Mesothelial cell of epicardium (in vitro differentiated cells): ENCODE results near the gene MORC4. TPM values are rescaled to one million over a fixed set of nuclear protein-coding genes. Genes with fewer than 3 reads are reported as not detected.
"Not testable (repeated sequence)": the region's sequence is repeated elsewhere in the genome, so short reads cannot be mapped to it uniquely, and the experiment has no call there.

Experiments used
- DNase-seq, 2 experiments: peaks; one replicate each; pipeline ENCODE4 v3.0.0; 2021; ENCODE audit warnings: low spot score in 2 of 2; ENCODE audit not compliant: unreplicated experiment in 2 of 2
- H3K27ac Mint-ChIP-seq: 2 replicates; pipeline ENCODE4 v1.8.0; 2021; ENCODE audit warnings: mixed read lengths
- H3K27me3 Mint-ChIP-seq: 2 replicates; pipeline ENCODE4 v1.8.0; 2021; ENCODE audit warnings: low read depth, mixed read lengths
- H3K36me3 Mint-ChIP-seq: 2 replicates; pipeline ENCODE4 v1.8.0; 2021; ENCODE audit warnings: mixed read lengths
- H3K4me1 Mint-ChIP-seq: 2 replicates; pipeline ENCODE4 v1.8.0; 2021; ENCODE audit warnings: mixed read lengths
- H3K4me3 Mint-ChIP-seq: 2 replicates; pipeline ENCODE4 v1.8.0; 2021; ENCODE audit warnings: mild to moderate bottlenecking, moderate library complexity, mixed read lengths
- H3K9me3 Mint-ChIP-seq: 2 replicates; pipeline ENCODE4 v1.8.0; 2021; ENCODE audit warnings: mixed read lengths
- total RNA-seq: library from RNA; stranded (reverse); gene quantifications from 3 replicates; pipeline ENCODE4 v1.2.1, GENCODE V29; 2021
- TF ChIP-seq, protein P1 (sequence below): fragments of 200-600 bp; sonication (generic); IDR thresholded peaks from one replicate; pipeline ENCODE4 v1.5.0; 2021; ENCODE audit warnings: antibody characterized with exemption; ENCODE audit not compliant: unreplicated experiment

The MORC4 gene
- total RNA-seq, 1 donor from 2014 or later = 22.2 TPM

DNA sequence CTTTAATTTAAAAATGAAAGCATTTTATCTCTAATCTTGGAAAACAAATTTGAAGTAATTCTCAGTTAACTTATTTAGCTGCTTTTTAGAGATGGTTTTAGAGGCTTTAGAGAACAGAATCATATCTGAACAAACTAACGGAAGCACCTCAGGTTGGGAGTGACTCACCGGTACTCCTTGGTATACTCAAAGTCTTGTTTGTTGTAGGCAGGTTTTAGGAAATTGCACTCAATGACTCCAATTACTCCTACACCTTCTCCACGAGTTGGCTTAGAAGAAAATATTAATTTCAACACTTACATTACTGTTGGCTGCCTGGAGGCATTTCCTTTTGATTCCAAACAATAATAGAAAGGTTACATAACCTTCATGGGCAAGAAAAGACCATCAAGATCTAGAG is 23.6 kb downstream of the MORC4 start:
- no peak overlapping the region for H3K27ac Mint-ChIP-seq
- peaks cover 23% of the 10 kb centered on the region for H3K9me3 Mint-ChIP-seq
- H3K36me3 Mint-ChIP-seq = peaks cover 18% of the 10 kb centered on the region
- H3K27me3 Mint-ChIP-seq = no peaks in the 10 kb centered on the region
- no peak overlapping the region for H3K4me3 Mint-ChIP-seq
- TF ChIP-seq, protein P1, sequence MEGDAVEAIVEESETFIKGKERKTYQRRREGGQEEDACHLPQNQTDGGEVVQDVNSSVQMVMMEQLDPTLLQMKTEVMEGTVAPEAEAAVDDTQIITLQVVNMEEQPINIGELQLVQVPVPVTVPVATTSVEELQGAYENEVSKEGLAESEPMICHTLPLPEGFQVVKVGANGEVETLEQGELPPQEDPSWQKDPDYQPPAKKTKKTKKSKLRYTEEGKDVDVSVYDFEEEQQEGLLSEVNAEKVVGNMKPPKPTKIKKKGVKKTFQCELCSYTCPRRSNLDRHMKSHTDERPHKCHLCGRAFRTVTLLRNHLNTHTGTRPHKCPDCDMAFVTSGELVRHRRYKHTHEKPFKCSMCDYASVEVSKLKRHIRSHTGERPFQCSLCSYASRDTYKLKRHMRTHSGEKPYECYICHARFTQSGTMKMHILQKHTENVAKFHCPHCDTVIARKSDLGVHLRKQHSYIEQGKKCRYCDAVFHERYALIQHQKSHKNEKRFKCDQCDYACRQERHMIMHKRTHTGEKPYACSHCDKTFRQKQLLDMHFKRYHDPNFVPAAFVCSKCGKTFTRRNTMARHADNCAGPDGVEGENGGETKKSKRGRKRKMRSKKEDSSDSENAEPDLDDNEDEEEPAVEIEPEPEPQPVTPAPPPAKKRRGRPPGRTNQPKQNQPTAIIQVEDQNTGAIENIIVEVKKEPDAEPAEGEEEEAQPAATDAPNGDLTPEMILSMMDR = no peak
- no peaks in the 10 kb centered on the region for H3K4me1 Mint-ChIP-seq
- no peak for DNase-seq

DNA sequence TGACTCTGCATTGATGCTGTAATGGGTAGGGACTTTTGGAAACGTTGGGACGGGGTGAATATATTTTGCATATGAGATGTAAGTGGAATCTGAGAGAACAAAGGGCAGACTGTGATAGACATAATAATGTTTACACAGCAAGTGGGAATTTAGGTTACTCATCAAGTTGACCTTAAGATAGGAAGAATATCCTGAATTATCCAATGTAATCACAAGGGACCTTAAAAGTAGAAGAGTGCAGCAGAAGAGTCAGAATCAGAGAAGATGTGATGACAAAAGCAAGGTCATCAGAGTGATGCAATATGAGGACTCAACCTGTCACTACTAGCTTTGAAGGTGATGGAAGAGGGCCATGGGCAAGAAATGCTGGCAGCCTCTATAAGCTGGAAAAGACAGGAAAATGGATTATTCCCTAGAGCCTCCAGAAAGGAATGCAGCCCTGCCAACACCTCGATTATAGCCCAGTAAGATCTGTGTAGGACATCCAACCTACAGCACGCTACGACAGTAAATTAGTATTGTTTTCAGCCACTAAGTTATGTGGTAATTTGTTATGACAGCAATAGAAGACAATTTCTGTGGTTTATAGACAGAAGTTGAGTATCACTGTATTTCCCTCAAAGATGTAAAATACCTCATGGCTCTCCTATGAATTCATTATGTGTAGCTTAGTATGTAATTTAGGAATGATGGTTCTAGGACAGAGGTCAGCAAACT is 26.4 kb downstream of the MORC4 start:
- H3K27ac Mint-ChIP-seq = no peak overlapping the region
- H3K4me1 Mint-ChIP-seq = no peaks in the 10 kb centered on the region
- H3K27me3 Mint-ChIP-seq = no peaks in the 10 kb centered on the region
- DNase-seq = no peak
- peaks cover 39% of the 10 kb centered on the region for H3K36me3 Mint-ChIP-seq
- TF ChIP-seq, protein P1 = no peak
- H3K9me3 Mint-ChIP-seq = peaks cover 39% of the 10 kb centered on the region
- no peak overlapping the region for H3K4me3 Mint-ChIP-seq

DNA sequence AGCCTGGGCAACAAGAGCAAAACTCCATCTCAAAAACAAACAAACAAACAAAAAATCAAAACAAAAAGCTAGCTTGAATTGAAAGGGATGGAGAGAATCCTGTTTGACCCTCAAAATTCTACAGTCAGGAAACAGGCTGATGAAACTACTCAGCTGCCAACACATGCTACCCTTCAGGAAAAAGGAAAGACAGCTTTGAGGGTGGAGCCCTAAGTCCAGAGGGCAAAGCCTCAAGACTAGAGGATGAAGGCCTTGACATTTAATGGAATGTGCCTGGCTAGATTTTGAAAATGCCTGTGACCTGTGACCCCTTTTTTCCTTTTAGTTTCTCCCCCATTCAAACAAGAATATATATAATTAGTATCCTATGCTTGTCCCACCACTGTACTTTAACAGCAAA is 27.1 kb downstream of the MORC4 start:
- TF ChIP-seq, protein P1 = no peak
- no peak for DNase-seq
- H3K27me3 Mint-ChIP-seq = no peaks in the 10 kb centered on the region
- peaks cover 41% of the 10 kb centered on the region for H3K36me3 Mint-ChIP-seq
- peaks cover 43% of the 10 kb centered on the region for H3K9me3 Mint-ChIP-seq
- H3K4me3 Mint-ChIP-seq = no peak overlapping the region
- H3K27ac Mint-ChIP-seq = no peak overlapping the region
- no peaks in the 10 kb centered on the region for H3K4me1 Mint-ChIP-seq

DNA sequence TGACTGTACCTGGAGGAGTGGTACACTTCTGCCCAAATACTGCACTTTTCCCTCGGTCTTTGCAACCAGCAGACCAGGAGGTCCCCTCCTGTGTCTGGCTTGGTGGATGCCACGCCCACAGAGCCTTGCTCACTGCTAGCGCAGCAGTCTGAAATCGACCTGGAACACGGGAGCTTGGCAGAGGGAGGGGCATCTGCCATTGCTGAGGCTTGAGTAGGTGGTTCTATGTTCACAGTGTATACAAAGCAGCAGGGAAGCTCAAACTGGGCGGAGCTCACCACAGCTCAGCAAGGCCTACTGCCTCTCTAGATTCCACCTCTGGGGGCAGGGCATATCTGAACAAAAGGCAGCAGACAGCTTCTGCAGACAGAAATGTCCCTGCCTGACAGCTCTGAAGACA is 33.5 kb downstream of the MORC4 start:
- H3K4me1 Mint-ChIP-seq, H3K4me3 Mint-ChIP-seq, H3K27ac Mint-ChIP-seq, H3K27me3 Mint-ChIP-seq, DNase-seq: not testable (repeated sequence)
- H3K9me3 Mint-ChIP-seq = peaks cover 70% of the 10 kb centered on the region
- peaks cover 58% of the 10 kb centered on the region for H3K36me3 Mint-ChIP-seq

DNA sequence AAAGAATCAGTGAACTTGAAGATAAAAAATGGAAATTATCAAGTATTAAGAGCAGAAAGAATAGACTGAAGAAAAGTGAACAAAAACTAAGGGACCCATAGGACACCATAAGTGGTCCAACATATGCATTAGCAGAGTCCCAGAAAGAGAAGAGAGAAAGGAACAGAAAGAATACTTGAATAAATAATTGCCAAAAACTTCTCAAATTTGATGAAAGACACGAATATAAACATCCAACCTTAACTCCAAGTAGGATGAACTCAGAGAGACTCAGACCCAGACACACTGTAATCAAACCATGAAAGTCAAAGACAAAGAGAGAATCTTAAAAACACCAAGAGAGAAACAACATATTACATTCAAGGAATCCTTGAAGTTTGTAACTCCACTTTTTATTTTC is 35.7 kb downstream of the MORC4 start:
- Mint-ChIP-seq H3K4me3 (no peak overlapping the region), H3K36me3 (peaks cover 43% of the 10 kb centered on the region), H3K27ac (no peak overlapping the region), H3K27me3 (no peaks in the 10 kb centered on the region), H3K9me3 (peaks cover 53% of the 10 kb centered on the region), H3K4me1 (no peaks in the 10 kb centered on the region)
- TF ChIP-seq, protein P1 = no peak
- DNase-seq = no peak

DNA sequence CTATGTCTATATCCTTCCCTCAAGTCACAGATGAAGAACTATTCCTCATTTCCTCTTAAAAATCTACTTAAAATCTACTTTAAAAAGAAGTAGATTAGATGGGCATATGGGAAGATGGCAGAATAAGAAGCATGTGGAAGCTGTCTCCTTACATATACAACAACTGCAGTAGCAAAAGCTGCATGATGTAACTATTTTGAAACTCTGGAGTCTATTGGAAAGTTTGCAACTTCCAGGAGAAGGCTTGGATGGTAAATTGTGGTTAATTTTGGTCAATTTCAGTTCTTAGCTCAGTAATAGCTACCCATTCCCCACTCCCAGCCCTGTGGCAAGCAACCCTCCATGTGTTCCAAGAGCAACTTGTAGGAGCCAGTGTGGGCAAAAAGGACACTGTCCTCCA is 36.9 kb downstream of the MORC4 start:
- Mint-ChIP-seq H3K27me3 (no peaks in the 10 kb centered on the region), H3K4me1 (no peaks in the 10 kb centered on the region), H3K36me3 (peaks cover 33% of the 10 kb centered on the region), H3K9me3 (peaks cover 43% of the 10 kb centered on the region), H3K4me3 (no peak overlapping the region), H3K27ac (no peak overlapping the region)
- DNase-seq = no peak
- TF ChIP-seq, protein P1 = no peak
